Neural crest cell (in vitro differentiated cells): ENCODE data around the gene DNAH17. TPM values are rescaled to one million over a fixed set of nuclear protein-coding genes. Genes with fewer than 3 reads are reported as not detected.

Experiments used
- DNase-seq: peaks from one replicate; pipeline ENCODE4 v3.0.0; 2021; ENCODE audit warnings: low read depth, mixed read lengths, low spot score
- H3K27ac Mint-ChIP-seq: one replicate; pipeline ENCODE4 v1.8.0; 2021; ENCODE audit warnings: mild to moderate bottlenecking, mixed read lengths; ENCODE audit not compliant: unreplicated experiment
- H3K27me3 Mint-ChIP-seq: 2 replicates; pipeline ENCODE4 v1.8.0; 2021; ENCODE audit warnings: low read depth, mild to moderate bottlenecking, mixed read lengths
- H3K36me3 Mint-ChIP-seq: 2 replicates; pipeline ENCODE4 v1.8.0; 2021; ENCODE audit warnings: low read depth, mild to moderate bottlenecking, mixed read lengths
- H3K4me1 Mint-ChIP-seq: 2 replicates; pipeline ENCODE4 v1.8.0; 2021; ENCODE audit warnings: mixed read lengths
- H3K4me3 Mint-ChIP-seq: one replicate; pipeline ENCODE4 v1.8.0; 2021; ENCODE audit warnings: mild to moderate bottlenecking, mixed read lengths
- H3K9me3 Mint-ChIP-seq: 2 replicates; pipeline ENCODE4 v1.8.0; 2021; ENCODE audit warnings: mixed read lengths
- CTCF ChIP-seq: fragments of 200-600 bp; sonication (generic); conservative IDR thresholded peaks from 2 replicates; pipeline ENCODE4 v1.5.0; 2021; ENCODE audit warnings: antibody characterized with exemption, mild to moderate bottlenecking
- total RNA-seq: library from RNA; stranded (reverse); gene quantifications from 2 replicates; pipeline ENCODE4 v1.2.1, GENCODE V29; 2021

Gene DNAH17
- total RNA-seq, 1 donor from 2014 or later, result 0.09 TPM

GRCh38 chr17:78477913-78478756 is 99.1 kb downstream of the DNAH17 start:
- no peak for TF ChIP-seq CTCF
- no peak overlapping the region for H3K27ac Mint-ChIP-seq
- H3K27me3 Mint-ChIP-seq, result peaks cover 3% of the 10 kb centered on the region

GRCh38 chr17:78476973-78477372 is 100.2 kb downstream of the DNAH17 start:
- no peak for TF ChIP-seq CTCF
- Mint-ChIP-seq H3K27ac (no peak overlapping the region), H3K36me3 (no peaks in the 10 kb centered on the region), H3K9me3 (no peaks in the 10 kb centered on the region), H3K27me3 (no peaks in the 10 kb centered on the region), H3K4me1 (no peaks in the 10 kb centered on the region), H3K4me3 (no peak overlapping the region)
- DNase-seq, result no peak

More at GRCh38 chr17:78477913-78478756, 99.1 kb downstream of the DNAH17 start:
- Mint-ChIP-seq H3K9me3 (no peaks in the 10 kb centered on the region), H3K4me1 (no peaks in the 10 kb centered on the region), H3K36me3 (no peaks in the 10 kb centered on the region), H3K4me3 (no peak overlapping the region)
- no peak for DNase-seq

- Mint-ChIP-seq H3K9me3 (no peaks in the 10 kb centered on the region), H3K27ac (no peak overlapping the region)
- no peak for TF ChIP-seq CTCF
Measured at GRCh38 chr17:78476149-78476548, 101.0 kb downstream of the DNAH17 start.

GRCh38 chr17:78475211-78475610 is 102.0 kb downstream of the DNAH17 start:
- Mint-ChIP-seq H3K9me3 (no peaks in the 10 kb centered on the region), H3K4me3 (no peak overlapping the region), H3K36me3 (no peaks in the 10 kb centered on the region), H3K4me1 (no peaks in the 10 kb centered on the region), H3K27me3 (no peaks in the 10 kb centered on the region), H3K27ac (no peak overlapping the region)
- TF ChIP-seq CTCF, result no peak
- DNase-seq, result no peak

More at GRCh38 chr17:78476149-78476548, 101.0 kb downstream of the DNAH17 start:
- no peak for DNase-seq
- no peak overlapping the region for H3K4me3 Mint-ChIP-seq
- no peaks in the 10 kb centered on the region for H3K36me3 Mint-ChIP-seq
- H3K27me3 Mint-ChIP-seq, result no peaks in the 10 kb centered on the region
- no peaks in the 10 kb centered on the region for H3K4me1 Mint-ChIP-seq

- Mint-ChIP-seq H3K9me3 (no peaks in the 10 kb centered on the region), H3K27ac (no peak overlapping the region), H3K36me3 (no peaks in the 10 kb centered on the region), H3K27me3 (no peaks in the 10 kb centered on the region), H3K4me1 (no peaks in the 10 kb centered on the region), H3K4me3 (no peak overlapping the region)
- DNase-seq, result no peak
- TF ChIP-seq CTCF, result no peak
Measured at GRCh38 chr17:78474614-78475146, 102.5 kb downstream of the DNAH17 start.
